HG03135 (cell line): Measurements from ENCODE around the gene SNX4.
"Not testable (repeated sequence)": the region's sequence is repeated elsewhere in the genome, so short reads cannot be mapped to it uniquely, and the experiment has no call there.

ENCODE experiments used
- ATAC-seq: cut with Tn5 transposase; IDR thresholded peaks from one replicate; pipeline ENCODE4 v1.9.1; 2021; ENCODE audit warnings: mild to moderate bottlenecking, moderate library complexity; ENCODE audit not compliant: unreplicated experiment

The SNX4 gene

GRCh38 chr3:125406070-125406469 lies 113.9 kb downstream of the SNX4 start:
- ATAC-seq, result no peak

GRCh38 chr3:125405515-125405914 lies 114.5 kb downstream of the SNX4 start:
- ATAC-seq, result not testable (repeated sequence)

- ATAC-seq, result no peak
These were observed 116.2 kb downstream of the SNX4 start for GRCh38 chr3:125403789-125404188.

GRCh38 chr3:125402639-125403038 lies 117.4 kb downstream of the SNX4 start:
- ATAC-seq, result no peak

- no peak for ATAC-seq
These were observed 118.6 kb downstream of the SNX4 start for GRCh38 chr3:125401402-125401801.

- no peak for ATAC-seq
These were observed 121.0 kb downstream of the SNX4 start for GRCh38 chr3:125398952-125399351.
